ENCODE results near the gene PDE5A.

The PDE5A gene

GRCh38 chr4:119550857-119551532 is 77.6 kb downstream of the PDE5A start:
- in situ Hi-C loops (cut with MboI; ENCODE audit: low sequenced_read_pairs, unreplicated experiment), result no loop called here
- TF ChIP-seq, protein P1, sequence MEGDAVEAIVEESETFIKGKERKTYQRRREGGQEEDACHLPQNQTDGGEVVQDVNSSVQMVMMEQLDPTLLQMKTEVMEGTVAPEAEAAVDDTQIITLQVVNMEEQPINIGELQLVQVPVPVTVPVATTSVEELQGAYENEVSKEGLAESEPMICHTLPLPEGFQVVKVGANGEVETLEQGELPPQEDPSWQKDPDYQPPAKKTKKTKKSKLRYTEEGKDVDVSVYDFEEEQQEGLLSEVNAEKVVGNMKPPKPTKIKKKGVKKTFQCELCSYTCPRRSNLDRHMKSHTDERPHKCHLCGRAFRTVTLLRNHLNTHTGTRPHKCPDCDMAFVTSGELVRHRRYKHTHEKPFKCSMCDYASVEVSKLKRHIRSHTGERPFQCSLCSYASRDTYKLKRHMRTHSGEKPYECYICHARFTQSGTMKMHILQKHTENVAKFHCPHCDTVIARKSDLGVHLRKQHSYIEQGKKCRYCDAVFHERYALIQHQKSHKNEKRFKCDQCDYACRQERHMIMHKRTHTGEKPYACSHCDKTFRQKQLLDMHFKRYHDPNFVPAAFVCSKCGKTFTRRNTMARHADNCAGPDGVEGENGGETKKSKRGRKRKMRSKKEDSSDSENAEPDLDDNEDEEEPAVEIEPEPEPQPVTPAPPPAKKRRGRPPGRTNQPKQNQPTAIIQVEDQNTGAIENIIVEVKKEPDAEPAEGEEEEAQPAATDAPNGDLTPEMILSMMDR (IDR thresholded peaks at IDR 0.05; ENCODE audit: borderline replicate concordance, control extremely low read depth, extremely low read depth, insufficient read depth, missing control alignments), result no peak
- DNase-seq (ENCODE audit: low spot score), result no peak

- DNase-seq (ENCODE audit: low spot score), result no peak
- in situ Hi-C loops (cut with MboI; ENCODE audit: low sequenced_read_pairs, unreplicated experiment), result no loop called here
- TF ChIP-seq, protein P1 (IDR thresholded peaks at IDR 0.05; ENCODE audit: borderline replicate concordance, control extremely low read depth, extremely low read depth, insufficient read depth, missing control alignments), result no peak
These were observed 79.0 kb downstream of the PDE5A start for GRCh38 chr4:119549639-119550038.

DNA sequence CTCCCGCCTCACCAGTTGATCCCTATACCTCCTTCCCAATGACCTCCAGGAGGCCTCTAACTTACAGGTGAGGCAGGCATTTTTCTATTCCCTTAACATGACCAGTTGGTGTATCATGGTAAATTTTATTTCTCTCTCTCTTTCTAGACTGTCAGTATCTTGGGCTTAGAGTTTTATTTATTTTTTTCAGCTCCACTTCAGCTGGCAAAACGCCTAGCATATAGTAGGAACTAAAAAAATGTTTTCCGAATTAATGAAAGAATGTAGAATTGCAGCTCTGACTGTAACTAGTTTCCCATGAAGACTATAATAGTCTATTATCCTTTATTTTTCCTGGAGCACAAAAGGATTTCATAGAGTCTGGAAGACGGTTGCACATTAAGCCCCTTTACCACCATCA is 84.8 kb downstream of the PDE5A start:
- TF ChIP-seq, protein P1 (IDR thresholded peaks at IDR 0.05; ENCODE audit: borderline replicate concordance, control extremely low read depth, extremely low read depth, insufficient read depth, missing control alignments), result no peak
- no peak for DNase-seq (ENCODE audit: low spot score)
- in situ Hi-C loops (cut with MboI; ENCODE audit: low sequenced_read_pairs, unreplicated experiment), result no loop called here

DNA sequence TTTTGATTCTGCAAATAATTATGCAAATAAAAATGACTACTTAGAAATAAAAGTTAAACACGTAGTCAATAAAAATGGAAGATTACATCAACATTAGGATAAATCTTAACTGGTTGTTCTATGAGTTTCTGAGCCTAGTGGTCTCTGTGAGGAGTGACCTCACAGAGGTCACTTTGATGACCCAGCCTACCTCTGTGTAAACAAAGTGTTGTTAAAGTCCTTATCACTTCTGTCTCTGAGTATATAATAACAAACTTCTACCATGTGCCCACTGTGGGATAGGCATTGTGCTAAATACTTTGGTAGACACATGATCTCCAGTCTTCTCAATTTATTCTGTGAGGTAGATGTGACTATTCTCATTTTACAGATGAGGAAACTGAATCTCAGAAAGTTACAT is 85.4 kb downstream of the PDE5A start:
- DNase-seq (ENCODE audit: low spot score), result no peak
- in situ Hi-C loops (cut with MboI; ENCODE audit: low sequenced_read_pairs, unreplicated experiment), result no loop called here
- TF ChIP-seq, protein P1 (IDR thresholded peaks at IDR 0.05; ENCODE audit: borderline replicate concordance, control extremely low read depth, extremely low read depth, insufficient read depth, missing control alignments), result no peak

GRCh38 chr4:119540249-119540648 is 88.4 kb downstream of the PDE5A start:
- TF ChIP-seq, protein P1 (IDR thresholded peaks at IDR 0.05; ENCODE audit: borderline replicate concordance, control extremely low read depth, extremely low read depth, insufficient read depth, missing control alignments), result no peak
- in situ Hi-C loops (cut with MboI; ENCODE audit: low sequenced_read_pairs, unreplicated experiment), result no loop called here
- no peak for DNase-seq (ENCODE audit: low spot score)

DNA sequence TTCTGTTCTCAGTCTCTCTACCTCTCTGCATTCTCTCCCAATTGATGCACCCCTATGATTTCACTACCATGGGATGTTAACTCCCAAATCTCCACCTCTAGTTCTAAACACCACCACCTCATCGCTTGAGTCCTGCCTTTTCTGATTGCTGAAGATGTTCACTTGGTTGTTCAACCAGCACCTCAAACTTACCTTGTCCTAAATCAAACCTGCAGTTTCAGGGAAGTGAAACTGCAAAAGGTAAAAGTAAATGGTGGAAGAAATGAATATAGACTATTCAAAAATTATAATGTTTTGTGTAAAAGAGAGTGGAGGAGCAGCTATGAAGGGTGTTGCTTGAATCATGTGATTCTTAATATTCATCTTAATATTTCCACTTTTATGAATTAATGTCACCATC is 91.0 kb downstream of the PDE5A start:
- DNase-seq (ENCODE audit: low spot score), result no peak
- TF ChIP-seq, protein P1 (IDR thresholded peaks at IDR 0.05; ENCODE audit: borderline replicate concordance, control extremely low read depth, extremely low read depth, insufficient read depth, missing control alignments), result no peak
- in situ Hi-C loops (cut with MboI; ENCODE audit: low sequenced_read_pairs, unreplicated experiment), result no loop called here

All from GM13976 (cell line).